ENCODE measurements around the gene SLC28A1. TPM values are rescaled to one million over a fixed set of nuclear protein-coding genes. Genes with fewer than 3 reads are reported as not detected.

The SLC28A1 gene
- total RNA-seq, 2 experiments from 2014 or later: not detected

GRCh38 chr15:84879088-84879780 lies 5.2 kb upstream of the SLC28A1 start:
- Mint-ChIP-seq H3K36me3 (no peaks in the 10 kb centered on the region), H3K27me3 (no peaks in the 10 kb centered on the region)
- CTCF ChIA-PET: interaction anchor here (1.1 to 4.3 kb wide), 10 partner anchors 15 to 292 kb away, joined by 3 to 26 read pairs (median 5); no protein-coding TSS in a partner anchor

GRCh38 chr15:84880007-84880406 lies 4.5 kb upstream of the SLC28A1 start:
- no peaks in the 10 kb centered on the region for H3K36me3 Mint-ChIP-seq
- H3K27me3 Mint-ChIP-seq: no peaks in the 10 kb centered on the region
- no peak overlapping the region for H3K4me3 Mint-ChIP-seq
- no peak overlapping the region for H3K27ac Mint-ChIP-seq
- no peaks in the 10 kb centered on the region for H3K4me1 Mint-ChIP-seq (ENCODE audit: low read depth)
- intact Hi-C loops (cut with micrococcal nuclease): no loop called here
- CTCF ChIA-PET: interaction anchor here (4.3 kb wide), 1 partner anchor 293 kb away, joined by 26 read pairs; no protein-coding TSS in a partner anchor
- no peak for DNase-seq
- no peaks in the 10 kb centered on the region for H3K9me3 Mint-ChIP-seq
- POLR2A ChIA-PET: no interaction called here

More at GRCh38 chr15:84879088-84879780, 5.2 kb upstream of the SLC28A1 start:
- Mint-ChIP-seq H3K4me3 (no peak overlapping the region), H3K9me3 (no peaks in the 10 kb centered on the region), H3K4me1 (ENCODE audit: low read depth) (no peaks in the 10 kb centered on the region), H3K27ac (no peak overlapping the region)
- POLR2A ChIA-PET: no interaction called here
- DNase-seq: no peak
- intact Hi-C loops (cut with micrococcal nuclease): loop anchor here (5.0 kb wide), 1 partner anchor 48 kb away; no protein-coding TSS in a partner anchor

- DNase-seq: no peak
- ChIA-PET CTCF (interaction anchor here (1.1 kb wide), 1 partner anchor 282 kb away, joined by 3 read pairs; no protein-coding TSS in a partner anchor), POLR2A (no interaction called here)
- no peaks in the 10 kb centered on the region for H3K4me1 Mint-ChIP-seq (ENCODE audit: low read depth)
- intact Hi-C loops (cut with micrococcal nuclease): no loop called here
- no peaks in the 10 kb centered on the region for H3K36me3 Mint-ChIP-seq
- H3K27ac Mint-ChIP-seq: no peak overlapping the region
- no peaks in the 10 kb centered on the region for H3K27me3 Mint-ChIP-seq
- no peak overlapping the region for H3K4me3 Mint-ChIP-seq
- H3K9me3 Mint-ChIP-seq: no peaks in the 10 kb centered on the region
Measured at GRCh38 chr15:84880822-84881519, 3.5 kb upstream of the SLC28A1 start.

GRCh38 chr15:84881520-84881830 lies 3.0 kb upstream of the SLC28A1 start:
- CTCF ChIA-PET: interaction anchor here (1.1 kb wide), 1 partner anchor 282 kb away, joined by 3 read pairs; no protein-coding TSS in a partner anchor
- no peak overlapping the region for H3K27ac Mint-ChIP-seq

GRCh38 chr15:84883466-84883865 lies 996 bp upstream of the SLC28A1 start:
- Mint-ChIP-seq H3K4me3 (no peak overlapping the region), H3K36me3 (no peaks in the 10 kb centered on the region), H3K27ac (no peak overlapping the region), H3K27me3 (no peaks in the 10 kb centered on the region), H3K9me3 (no peaks in the 10 kb centered on the region), H3K4me1 (ENCODE audit: low read depth) (no peaks in the 10 kb centered on the region)
- no peak for DNase-seq
- ChIA-PET CTCF (interaction anchor here (1.6 kb wide), 1 partner anchor 45 kb away, joined by 5 read pairs; no protein-coding TSS in a partner anchor), POLR2A (no interaction called here)
- intact Hi-C loops (cut with micrococcal nuclease): no loop called here

More at GRCh38 chr15:84881520-84881830, 3.0 kb upstream of the SLC28A1 start:
- POLR2A ChIA-PET: no interaction called here
- intact Hi-C loops (cut with micrococcal nuclease): no loop called here
- Mint-ChIP-seq H3K27me3 (no peaks in the 10 kb centered on the region), H3K9me3 (no peaks in the 10 kb centered on the region), H3K36me3 (no peaks in the 10 kb centered on the region), H3K4me1 (ENCODE audit: low read depth) (no peaks in the 10 kb centered on the region), H3K4me3 (no peak overlapping the region)
- DNase-seq: no peak

GRCh38 chr15:84885801-84886200 lies 1.3 kb downstream of the SLC28A1 start:
- Mint-ChIP-seq H3K9me3 (no peaks in the 10 kb centered on the region), H3K4me3 (no peak overlapping the region), H3K27me3 (no peaks in the 10 kb centered on the region), H3K4me1 (ENCODE audit: low read depth) (no peaks in the 10 kb centered on the region), H3K36me3 (no peaks in the 10 kb centered on the region), H3K27ac (no peak overlapping the region)
- no peak for DNase-seq
- POLR2A ChIA-PET: no interaction called here
- intact Hi-C loops (cut with micrococcal nuclease): no loop called here
- CTCF ChIA-PET: no interaction called here

- POLR2A ChIA-PET: no interaction called here
- CTCF ChIA-PET: no interaction called here
- no peaks in the 10 kb centered on the region for H3K4me1 Mint-ChIP-seq (ENCODE audit: low read depth)
- H3K27me3 Mint-ChIP-seq: no peaks in the 10 kb centered on the region
- no peak overlapping the region for H3K27ac Mint-ChIP-seq
- no peak for DNase-seq
- intact Hi-C loops (cut with micrococcal nuclease): no loop called here
- H3K9me3 Mint-ChIP-seq: no peaks in the 10 kb centered on the region
- no peak overlapping the region for H3K4me3 Mint-ChIP-seq
- H3K36me3 Mint-ChIP-seq: no peaks in the 10 kb centered on the region
Measured at GRCh38 chr15:84886211-84886983, 1.9 kb downstream of the SLC28A1 start.

- Mint-ChIP-seq H3K4me1 (ENCODE audit: low read depth) (no peaks in the 10 kb centered on the region), H3K36me3 (no peaks in the 10 kb centered on the region), H3K4me3 (no peak overlapping the region), H3K9me3 (no peaks in the 10 kb centered on the region), H3K27ac (no peak overlapping the region), H3K27me3 (no peaks in the 10 kb centered on the region)
- CTCF ChIA-PET: no interaction called here
- intact Hi-C loops (cut with micrococcal nuclease): no loop called here
- POLR2A ChIA-PET: no interaction called here
- no peak for DNase-seq
Measured at GRCh38 chr15:84886984-84887299, 2.5 kb downstream of the SLC28A1 start.

- H3K4me1 Mint-ChIP-seq (ENCODE audit: low read depth): no peaks in the 10 kb centered on the region
- H3K9me3 Mint-ChIP-seq: no peaks in the 10 kb centered on the region
- ChIA-PET POLR2A (no interaction called here), CTCF (no interaction called here)
- DNase-seq: no peak
- no peak overlapping the region for H3K4me3 Mint-ChIP-seq
- H3K27ac Mint-ChIP-seq: no peak overlapping the region
- no peaks in the 10 kb centered on the region for H3K36me3 Mint-ChIP-seq
- no peaks in the 10 kb centered on the region for H3K27me3 Mint-ChIP-seq
- intact Hi-C loops (cut with micrococcal nuclease): no loop called here
Measured at GRCh38 chr15:84887938-84888337, 3.5 kb downstream of the SLC28A1 start.

GRCh38 chr15:84888639-84889038 lies 4.2 kb downstream of the SLC28A1 start:
- intact Hi-C loops (cut with micrococcal nuclease): no loop called here
- no peaks in the 10 kb centered on the region for H3K36me3 Mint-ChIP-seq
- ChIA-PET POLR2A (no interaction called here), CTCF (no interaction called here)
- H3K27me3 Mint-ChIP-seq: no peaks in the 10 kb centered on the region
- no peaks in the 10 kb centered on the region for H3K9me3 Mint-ChIP-seq
- no peak for DNase-seq
- H3K4me3 Mint-ChIP-seq: no peak overlapping the region
- no peak overlapping the region for H3K27ac Mint-ChIP-seq
- no peaks in the 10 kb centered on the region for H3K4me1 Mint-ChIP-seq (ENCODE audit: low read depth)

GRCh38 chr15:84889313-84889990 lies 5.0 kb downstream of the SLC28A1 start:
- no peaks in the 10 kb centered on the region for H3K27me3 Mint-ChIP-seq
- CTCF ChIA-PET: no interaction called here
- intact Hi-C loops (cut with micrococcal nuclease): no loop called here
- H3K36me3 Mint-ChIP-seq: no peaks in the 10 kb centered on the region
- H3K4me3 Mint-ChIP-seq: no peak overlapping the region
- no peak for DNase-seq
- POLR2A ChIA-PET: no interaction called here
- no peaks in the 10 kb centered on the region for H3K4me1 Mint-ChIP-seq (ENCODE audit: low read depth)
- no peaks in the 10 kb centered on the region for H3K9me3 Mint-ChIP-seq
- H3K27ac Mint-ChIP-seq: no peak overlapping the region

- intact Hi-C loops (cut with micrococcal nuclease): no loop called here
Measured at GRCh38 chr15:84889991-84890669, 5.7 kb downstream of the SLC28A1 start.

More at GRCh38 chr15:84889991-84890669, 5.7 kb downstream of the SLC28A1 start:
- ChIA-PET POLR2A (no interaction called here), CTCF (no interaction called here)
- DNase-seq: no peak
- no peaks in the 10 kb centered on the region for H3K36me3 Mint-ChIP-seq
- H3K27ac Mint-ChIP-seq: no peak overlapping the region
- H3K27me3 Mint-ChIP-seq: no peaks in the 10 kb centered on the region
- no peaks in the 10 kb centered on the region for H3K4me1 Mint-ChIP-seq (ENCODE audit: low read depth)
- no peak overlapping the region for H3K4me3 Mint-ChIP-seq
- H3K9me3 Mint-ChIP-seq: no peaks in the 10 kb centered on the region
